Mammary epithelial cell (primary cell): ENCODE data around the gene SUFU.

Experiments used
- EZH2 ChIP-seq: IDR thresholded peaks from 2 replicates; pipeline ENCODE4 v1.6.1; 2012; ENCODE audit warnings: low read length, inconsistent platforms, borderline replicate concordance
- TF ChIP-seq, protein P1 (sequence below), 2 donors: IDR thresholded peaks in 1 of 2; conservative IDR thresholded peaks in 1 of 2; 2 replicates each; pipeline ENCODE4 v1.5.1; 2011 to 2012; ENCODE audit warnings: inconsistent platforms in 2 of 2, low read length in 2 of 2, mild to moderate bottlenecking in 2 of 2, control low read depth in 1 of 2, low read depth in 1 of 2; ENCODE audit not compliant: insufficient read depth in 1 of 2; ENCODE audit errors: extremely low read depth in 1 of 2

DNA sequence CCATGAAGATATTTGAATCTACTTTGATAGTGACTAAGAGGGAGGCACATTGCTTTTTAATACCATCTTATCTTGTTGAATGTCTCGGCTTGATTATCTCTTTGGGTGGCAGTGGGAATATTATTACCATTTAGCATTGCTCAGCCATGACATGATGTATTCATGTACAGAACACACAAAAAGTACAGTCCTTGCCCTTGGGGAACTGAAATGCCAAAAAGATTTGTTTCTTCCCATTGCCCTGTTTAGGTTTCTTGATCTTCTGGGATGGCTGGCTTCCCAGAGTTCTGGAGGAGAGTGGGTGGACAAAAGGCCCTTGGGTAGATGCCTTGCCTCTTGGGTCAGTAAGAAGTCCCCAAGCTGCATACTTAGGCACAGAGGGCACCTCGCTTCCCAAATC, 23.8 kb downstream of the SUFU start:
- TF ChIP-seq, protein P1, sequence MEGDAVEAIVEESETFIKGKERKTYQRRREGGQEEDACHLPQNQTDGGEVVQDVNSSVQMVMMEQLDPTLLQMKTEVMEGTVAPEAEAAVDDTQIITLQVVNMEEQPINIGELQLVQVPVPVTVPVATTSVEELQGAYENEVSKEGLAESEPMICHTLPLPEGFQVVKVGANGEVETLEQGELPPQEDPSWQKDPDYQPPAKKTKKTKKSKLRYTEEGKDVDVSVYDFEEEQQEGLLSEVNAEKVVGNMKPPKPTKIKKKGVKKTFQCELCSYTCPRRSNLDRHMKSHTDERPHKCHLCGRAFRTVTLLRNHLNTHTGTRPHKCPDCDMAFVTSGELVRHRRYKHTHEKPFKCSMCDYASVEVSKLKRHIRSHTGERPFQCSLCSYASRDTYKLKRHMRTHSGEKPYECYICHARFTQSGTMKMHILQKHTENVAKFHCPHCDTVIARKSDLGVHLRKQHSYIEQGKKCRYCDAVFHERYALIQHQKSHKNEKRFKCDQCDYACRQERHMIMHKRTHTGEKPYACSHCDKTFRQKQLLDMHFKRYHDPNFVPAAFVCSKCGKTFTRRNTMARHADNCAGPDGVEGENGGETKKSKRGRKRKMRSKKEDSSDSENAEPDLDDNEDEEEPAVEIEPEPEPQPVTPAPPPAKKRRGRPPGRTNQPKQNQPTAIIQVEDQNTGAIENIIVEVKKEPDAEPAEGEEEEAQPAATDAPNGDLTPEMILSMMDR (conservative IDR thresholded peaks at IDR 0.05 in 1 of 2, IDR thresholded peaks at IDR 0.05 in 1 of 2; ENCODE audit: extremely low read depth in 1 of 2, insufficient read depth in 1 of 2, low read depth in 1 of 2, low read length in 2 of 2): no peak
- TF ChIP-seq EZH2: no peak
